GM19397 (cell line): ENCODE measurements around the gene GPR180.

Experiments
- ATAC-seq: cut with Tn5 transposase; IDR thresholded peaks from one replicate; pipeline ENCODE4 v1.9.1; 2021; ENCODE audit warnings: mild to moderate bottlenecking, moderate library complexity; ENCODE audit not compliant: unreplicated experiment

Gene GPR180

DNA sequence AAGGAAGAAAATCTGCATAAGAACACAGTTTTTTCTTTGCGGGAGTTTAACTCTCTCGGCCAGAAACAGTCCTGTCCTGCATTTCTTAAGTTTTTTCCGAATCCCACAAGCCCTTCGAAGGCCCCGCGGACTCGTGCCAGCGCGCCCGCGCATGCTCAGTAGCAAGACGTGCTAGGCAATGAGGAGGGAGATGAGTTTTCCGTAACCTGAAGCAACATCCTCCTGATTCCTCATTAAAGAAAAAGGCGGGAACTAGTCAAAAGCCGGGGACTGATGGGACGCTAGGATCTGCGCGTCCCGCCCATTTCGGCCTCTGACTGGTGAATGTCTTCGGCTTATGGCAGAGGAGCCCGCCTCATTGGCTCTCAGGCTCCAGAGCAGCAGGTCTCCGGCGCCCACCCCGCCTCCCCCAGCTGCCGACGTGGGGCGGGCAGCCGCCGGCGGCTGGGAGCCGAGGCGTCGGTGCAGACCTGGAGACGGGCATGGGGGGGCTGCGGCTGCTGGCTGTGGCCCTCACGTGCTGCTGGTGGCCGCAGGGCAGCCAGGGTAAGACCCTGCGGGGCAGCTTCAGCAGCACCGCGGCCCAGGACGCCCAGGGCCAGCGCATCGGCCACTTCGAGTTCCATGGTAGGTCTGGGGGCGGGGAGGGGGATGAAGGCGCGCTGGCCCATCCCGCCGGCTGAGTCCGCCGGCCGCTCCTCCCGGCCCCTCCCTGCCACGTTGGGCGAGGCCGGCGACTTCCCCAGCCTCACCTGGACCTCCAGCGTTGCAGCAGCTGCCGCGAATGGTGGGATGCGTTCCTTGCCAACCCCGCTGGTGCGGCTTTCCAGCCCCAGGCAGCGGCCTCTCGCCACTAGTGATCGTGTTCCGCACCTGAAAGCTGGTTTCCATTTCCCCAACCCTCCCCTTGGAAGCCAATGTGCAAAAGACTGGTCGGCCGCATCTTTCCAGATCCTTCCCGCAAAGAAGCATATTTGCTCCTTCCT is at the start of gene GPR180:
TSS of gene GPR180 (plus strand) at position 412 of the 986 bp plus-strand sequence. CDS start at position 483, 71 bp downstream.
- peak; percentile 99 for ATAC-seq

DNA sequence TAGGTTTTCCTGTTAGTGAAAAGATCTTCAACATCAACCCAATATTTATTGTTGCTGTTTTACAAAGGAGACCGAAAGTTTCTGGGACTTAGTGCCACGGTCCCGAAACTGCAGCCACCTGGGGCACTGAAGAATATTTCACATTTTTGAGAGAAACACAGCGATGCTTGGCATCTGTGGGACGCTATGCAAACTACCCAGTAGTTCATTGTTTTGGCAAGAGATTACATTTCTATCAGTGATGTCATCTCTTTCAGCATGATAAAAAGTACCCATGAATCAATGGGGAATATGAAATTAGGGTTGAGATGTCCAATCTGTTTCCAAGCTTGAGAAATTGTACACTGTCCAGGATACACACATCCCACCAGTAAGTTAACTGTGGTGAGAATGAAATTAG is 49.6 kb upstream of the GPR180 start:
- no peak for ATAC-seq

DNA sequence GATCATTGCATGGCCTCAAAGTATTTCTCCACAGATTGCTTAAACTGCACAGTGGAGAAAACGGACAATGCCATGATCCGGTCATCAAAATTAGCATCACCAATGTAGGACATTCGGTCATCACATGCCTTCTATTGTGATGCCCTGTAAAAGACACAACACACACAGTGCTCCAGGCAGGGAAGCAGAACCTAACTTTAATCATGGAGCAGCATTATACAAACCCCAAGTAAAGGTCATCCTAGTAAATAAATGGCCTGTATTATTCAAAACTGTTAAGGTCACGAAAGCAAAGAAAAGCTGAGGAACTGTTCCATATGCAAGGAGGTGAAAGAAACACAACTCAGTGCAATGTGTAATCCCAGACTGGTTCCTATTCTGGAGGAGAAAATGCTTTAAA is 47.9 kb upstream of the GPR180 start:
- no peak for ATAC-seq

DNA sequence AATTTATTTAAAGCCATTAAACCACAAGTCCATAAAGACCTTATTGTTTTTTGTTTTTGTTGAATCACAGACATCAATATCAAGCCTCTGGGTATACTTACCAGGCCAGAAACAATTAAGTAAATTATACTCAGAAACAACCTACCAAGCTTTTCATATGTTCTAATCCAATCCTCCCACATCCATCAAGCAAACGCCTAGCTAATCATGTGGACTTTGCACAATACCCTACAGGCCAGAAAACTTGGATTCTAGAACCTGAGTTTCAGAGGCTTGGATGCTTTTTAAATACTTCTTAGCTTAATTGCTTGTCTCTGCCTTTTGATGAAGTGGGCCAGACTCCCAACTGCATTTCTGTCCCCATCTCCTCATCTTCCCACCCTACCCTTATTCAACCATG is 45.6 kb upstream of the GPR180 start:
- ATAC-seq: no peak

DNA sequence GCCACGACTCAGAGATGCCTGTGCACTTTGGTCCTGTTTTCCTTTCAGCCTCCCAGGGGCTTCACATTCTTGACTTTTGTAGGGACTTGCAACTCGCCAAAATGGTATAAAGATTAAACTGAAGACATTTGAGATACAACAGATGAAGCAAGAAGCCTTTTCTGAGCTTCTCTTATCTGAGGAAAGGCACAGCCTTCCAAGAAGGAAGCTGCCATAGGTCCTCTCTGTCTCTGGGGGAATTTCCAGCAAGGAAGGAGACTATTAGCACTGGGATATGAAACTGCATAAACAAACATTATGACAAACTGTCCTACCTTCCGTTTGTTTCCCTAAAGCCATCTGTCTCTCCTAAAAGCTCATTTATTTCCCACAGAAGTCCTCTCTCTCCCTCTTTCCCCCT is 45.0 kb upstream of the GPR180 start:
- no peak for ATAC-seq

DNA sequence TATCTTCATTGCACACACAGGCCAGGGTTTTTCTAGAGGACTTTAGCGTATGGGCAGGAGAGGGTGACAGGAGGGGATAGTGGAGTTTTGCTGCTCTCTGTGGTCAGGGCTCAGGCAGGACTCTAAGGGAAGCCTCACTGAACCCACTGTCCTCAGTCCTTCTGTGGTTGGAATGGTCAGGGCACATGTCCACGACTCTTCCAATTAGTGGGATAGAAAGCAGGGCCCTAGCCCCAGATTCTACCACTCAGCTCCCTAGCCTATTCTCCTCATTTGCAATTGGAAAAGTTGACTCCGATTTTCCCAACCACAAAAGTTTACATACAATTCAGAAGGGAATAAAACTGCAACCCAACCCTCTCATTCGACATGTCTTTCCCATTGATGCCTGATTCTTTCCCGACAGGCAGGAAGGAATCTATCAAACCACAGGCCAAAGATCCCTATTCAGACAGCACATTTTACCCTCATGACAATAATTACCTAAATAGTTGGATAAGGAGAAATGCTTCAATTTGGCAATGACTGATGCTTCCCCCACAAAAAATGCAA is 43.9 kb upstream of the GPR180 start:
- ATAC-seq: no peak

DNA sequence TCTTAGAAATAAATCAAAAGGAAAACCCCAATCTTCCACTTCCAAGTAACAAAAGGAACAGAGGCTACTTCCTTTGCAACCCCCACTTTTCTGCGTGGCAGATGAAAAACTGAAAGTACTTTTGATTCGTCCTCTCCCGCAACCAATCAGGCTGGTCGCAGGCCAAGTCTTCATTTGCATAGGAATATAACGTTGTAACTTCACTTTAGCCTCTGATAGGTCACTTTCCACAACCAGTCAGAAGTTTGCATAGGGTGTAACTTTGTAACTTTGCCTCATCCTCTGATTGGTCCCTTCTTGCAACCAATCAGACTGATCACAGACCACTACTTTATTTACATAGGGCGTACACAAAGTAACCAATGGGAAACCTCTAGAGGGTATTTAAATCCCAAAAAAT is 42.9 kb upstream of the GPR180 start:
- no peak for ATAC-seq

DNA sequence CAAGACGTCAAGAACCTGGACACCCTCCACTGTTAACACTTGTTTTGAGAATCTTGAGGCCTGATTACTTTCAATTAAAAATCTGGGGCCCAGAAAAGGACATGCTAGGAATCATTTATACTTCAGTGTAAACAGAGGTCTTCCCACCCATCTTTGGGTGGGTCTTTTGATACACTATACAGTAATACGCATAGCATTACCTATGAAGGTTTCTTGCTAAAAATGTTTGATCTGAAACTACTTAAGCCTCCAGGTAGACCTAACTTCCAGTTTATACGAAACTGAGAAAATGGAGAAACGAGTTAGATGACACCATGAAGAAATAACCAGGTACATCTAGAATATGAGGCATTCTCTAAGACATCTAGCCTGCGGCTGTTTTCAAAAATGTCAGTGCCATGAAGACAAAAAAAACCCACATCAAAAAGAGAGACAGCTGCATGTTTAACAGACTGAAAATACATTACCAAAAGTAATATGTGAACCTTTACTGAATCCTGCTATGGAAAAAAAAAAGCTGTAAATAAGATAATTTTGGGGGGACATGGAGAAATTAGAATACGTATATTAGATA is 42.3 kb upstream of the GPR180 start:
- no peak for ATAC-seq

DNA sequence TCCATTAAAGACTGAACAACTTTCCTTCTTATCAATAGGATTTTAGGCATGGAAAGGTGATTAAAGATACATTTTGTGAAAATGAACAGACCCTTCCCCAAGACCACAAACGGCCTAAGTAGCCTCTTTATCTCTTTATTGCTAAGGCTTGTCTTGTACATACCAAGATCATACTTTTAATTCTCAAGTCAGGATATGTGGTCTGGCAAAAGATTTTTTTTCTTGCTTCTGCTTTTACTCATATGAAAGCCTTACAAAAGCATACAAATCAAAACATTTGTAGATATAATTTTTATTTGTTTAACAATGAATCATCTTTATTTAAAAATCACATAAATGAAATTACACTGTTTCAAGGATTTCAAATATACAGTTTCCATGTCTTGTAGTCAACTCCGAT is 41.5 kb upstream of the GPR180 start:
- ATAC-seq: no peak

DNA sequence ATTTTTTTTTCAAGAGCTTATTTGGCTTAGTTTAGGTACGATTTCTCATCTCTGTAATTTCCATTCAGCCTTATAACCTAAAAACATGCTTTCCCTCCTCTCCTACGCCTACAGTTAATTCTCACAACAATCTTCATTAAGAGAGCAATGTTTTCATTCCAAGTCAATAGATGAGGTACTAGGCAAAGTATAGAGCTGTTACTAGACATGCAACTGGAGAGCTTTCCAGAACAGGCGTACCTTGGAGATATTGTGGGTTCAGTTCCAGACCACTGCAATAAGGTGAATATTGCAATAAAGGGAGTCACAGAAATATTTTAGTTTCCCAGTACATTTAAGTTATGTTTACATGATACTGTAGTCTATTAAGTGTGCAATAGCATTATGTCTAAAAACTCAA is 40.5 kb upstream of the GPR180 start:
- ATAC-seq: no peak

DNA sequence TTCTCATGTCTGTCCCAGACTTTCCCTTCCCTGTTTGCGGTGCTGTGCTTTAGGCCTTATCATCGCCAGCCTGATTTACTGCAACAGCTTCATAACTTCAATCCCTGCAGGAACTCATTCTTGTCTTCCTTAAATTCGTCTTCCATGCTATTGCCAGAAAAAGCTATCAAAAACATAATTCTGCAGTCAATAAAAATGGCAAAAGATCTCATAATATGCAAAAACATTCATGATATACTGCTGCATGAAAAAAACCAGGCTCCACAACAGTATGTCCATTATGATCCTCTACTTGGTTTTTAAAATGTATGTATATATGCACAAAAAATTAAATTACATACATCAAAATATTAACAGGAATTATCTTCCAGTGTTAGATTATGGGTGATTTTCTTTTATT is 34.1 kb upstream of the GPR180 start:
- ATAC-seq: no peak

DNA sequence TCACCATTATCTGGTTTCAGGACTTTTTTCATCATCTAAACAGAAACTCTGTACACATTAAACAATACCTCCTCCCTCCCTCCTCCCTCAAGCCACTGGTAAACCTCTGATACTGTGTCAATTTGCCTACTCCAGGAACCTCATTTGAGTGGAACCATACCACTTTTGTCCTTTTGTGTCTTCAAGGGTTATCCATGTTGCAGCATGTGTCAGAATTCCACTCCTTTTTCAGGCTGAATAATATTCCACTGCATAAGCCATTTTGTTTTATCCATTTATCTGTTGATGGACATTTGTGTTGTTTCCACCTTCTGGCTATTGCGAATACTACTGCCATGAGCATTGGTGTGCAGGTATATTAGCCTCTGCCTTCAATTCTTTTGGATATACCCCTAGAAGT is 33.2 kb upstream of the GPR180 start:
- no peak for ATAC-seq

DNA sequence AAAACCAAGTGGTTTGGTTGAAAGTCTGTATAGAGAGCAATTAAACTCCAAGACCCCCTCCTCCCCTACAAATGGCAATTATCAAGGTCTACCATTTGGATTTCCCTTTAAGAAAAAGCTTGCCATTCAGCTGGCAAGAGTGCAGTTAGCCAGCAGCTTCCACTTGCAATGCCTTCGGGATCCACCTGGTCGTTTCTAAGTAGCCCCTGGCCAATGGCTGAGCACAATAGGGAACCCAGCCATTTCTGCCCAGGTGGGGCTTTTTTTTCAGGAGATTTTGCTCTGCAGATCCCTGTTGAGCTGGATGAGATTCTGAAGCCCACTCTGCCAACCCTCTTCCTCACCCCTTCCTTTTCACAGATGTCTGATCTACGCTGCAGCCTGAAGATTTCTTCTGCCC is 32.0 kb upstream of the GPR180 start:
- no peak for ATAC-seq

DNA sequence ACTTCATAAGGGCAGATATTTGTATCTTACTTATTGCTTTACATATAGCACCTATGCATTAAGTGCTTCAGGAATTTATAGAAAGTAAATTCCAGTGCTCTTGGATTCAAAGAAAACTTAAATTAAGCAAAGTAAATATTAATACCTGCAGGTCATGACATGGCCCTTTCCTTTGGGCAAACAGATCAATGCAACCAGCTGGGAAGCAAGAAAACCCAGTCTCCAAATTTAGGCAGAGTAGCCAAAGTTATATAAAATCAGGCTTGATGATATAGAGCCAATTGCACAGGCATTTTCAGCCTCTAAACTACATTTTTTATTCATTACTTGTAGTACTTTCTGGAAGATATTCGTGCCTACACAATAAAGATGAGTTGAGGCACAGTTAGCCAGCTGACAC is 22.6 kb upstream of the GPR180 start:
- ATAC-seq: no peak

DNA sequence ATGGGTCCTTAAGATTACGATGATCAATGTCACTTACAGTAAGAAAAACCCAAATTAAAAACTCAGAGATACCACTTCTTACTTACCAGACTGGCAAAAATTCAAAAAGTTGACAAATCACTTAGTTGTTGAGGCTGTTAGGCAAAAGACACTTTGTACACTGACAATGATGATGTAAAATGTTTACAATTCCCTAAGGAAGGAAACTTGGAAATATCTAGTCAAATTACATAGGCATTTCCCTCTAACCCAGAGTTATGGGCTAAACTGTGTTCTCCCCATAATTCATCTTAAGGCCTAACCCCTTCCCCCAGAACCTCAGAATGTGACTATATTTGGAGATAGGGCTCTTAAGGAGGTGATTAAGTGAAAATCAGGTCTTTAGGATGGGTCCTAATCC is 17.7 kb upstream of the GPR180 start:
- no peak for ATAC-seq

DNA sequence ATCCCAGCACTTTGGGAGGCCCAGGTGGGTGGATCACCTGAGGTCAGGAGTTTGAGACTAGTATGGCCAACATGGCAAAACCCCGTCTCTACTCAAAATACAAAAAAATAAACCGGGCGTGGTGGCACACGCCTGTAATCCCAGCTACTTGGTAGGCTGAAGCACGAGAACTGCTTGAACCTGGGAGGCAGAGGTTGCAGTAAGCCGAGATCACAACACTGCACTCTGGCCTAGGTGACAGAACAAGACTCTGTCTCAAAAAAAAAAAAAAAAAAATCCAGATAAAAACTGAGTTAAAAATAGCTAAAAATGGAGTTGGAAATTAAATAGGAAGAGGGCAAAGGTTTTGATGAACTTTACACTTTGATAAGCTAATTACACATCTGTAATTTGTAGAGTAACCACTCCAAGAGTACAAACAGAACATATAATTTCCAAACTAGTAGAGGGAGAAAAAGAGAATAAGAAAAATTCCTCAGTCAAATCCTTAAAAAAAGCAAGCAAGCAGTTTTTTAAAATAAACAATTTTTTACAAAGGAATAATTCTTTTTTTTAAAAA is 16.0 kb upstream of the GPR180 start:
- ATAC-seq: no peak

DNA sequence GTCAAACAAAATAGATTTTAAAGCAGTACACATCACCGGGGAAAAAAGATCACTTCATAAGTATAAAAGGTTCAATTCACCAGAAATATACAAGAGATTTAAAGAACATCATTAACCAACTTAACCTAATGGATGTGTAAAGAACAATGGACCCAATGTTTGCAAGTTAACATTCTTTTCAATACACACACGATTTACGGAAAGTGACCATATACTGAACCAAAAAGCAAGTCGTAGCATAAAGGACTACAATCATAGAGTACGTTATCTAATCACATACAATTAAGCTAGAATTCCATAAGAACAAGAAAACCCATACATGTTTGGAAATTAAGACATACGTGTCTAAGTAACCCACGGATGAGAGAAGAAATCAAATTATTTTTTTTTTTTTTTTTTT is 15.3 kb upstream of the GPR180 start:
- ATAC-seq: no peak

DNA sequence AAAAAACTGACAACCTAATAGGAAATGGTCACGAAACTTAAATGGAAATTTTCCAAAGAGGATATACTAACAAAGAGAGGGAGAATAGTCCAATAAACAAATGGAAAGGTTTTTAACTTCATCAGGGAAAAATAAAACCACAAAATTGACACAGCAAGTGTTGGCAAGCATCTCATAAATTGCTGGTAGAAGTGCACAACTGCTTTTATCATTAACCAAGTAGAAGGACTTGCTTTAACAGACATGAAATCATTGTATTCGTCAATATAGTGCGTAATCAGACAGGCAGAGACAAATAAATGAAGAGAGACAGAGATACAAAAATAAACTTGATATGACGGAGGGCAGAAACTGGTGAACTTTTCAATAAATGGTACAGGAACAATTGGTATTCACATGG is 13.1 kb upstream of the GPR180 start:
- no peak for ATAC-seq

DNA sequence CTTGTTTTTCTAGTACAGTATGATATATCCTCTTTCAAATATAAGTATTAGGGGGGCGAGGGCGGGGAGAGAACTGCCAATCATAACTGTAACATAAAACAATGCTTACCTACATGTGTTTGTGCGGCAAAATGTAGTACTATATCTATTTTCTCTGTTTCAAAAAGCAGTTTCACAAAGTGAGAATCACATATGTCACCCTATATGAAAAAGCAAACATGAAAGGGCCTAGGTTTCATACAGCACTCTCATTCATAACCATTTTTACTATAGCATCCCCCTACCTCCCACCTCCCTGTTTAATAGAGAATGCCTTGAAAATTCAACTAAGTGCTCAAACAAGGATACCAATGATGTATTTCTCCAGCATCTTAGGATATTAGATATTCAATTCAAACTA is 10.9 kb upstream of the GPR180 start:
- no peak for ATAC-seq

DNA sequence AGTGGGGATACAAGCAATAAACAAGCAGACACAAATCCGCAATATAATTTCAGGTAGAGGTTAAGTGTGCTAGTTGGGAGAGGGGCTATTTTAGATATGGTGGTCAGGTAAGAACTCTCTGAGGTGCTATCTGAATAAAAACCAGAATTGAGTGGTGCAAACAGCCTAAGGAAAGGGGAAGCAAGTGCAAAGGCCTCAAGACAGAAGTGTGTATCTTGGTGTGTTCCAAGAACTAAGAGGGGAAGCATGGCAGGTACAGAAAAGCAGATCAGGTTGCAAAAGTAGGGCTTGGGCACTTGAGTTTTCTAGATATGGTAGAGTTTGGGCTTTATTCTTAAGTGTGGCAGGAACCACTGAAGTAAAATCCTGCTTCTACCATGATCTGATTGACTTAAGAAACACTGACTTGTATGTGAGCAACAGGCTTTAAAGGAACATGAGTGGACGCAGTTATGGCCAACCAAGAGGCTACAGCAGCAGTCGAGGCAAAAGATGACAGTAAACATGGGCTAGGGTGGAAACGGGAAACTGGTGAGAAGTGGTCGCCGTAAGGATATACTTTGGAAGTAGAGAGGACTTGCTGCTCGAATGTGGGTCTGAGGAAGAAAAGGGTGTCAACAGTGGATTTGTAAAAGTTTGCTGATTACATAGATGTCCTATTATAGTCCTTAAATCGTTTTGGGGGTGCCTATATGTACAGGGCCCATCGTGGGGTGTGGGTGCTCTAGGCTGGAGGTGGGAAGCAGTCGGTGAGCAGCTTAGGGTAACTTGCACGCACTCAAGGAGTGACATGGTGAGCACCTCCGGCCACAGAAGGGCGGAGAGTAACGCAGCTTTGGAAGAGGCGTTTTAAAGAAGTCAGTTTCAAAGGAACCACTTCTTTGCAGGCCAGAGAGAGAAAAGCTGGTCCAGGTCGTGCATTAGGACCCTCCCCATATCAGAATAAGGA is 6.4 kb upstream of the GPR180 start:
- peak; percentile 44 for ATAC-seq
